NOMO-1 treated with dmso at 0.1 percent for 144 hours (cell line): Measurements from ENCODE around the gene CHCHD6.
A peak's percentile ranks its signal among the peaks of the same experiment; 100 is the strongest.

ENCODE experiments used
- DNase-seq: peaks from one replicate; lab custom pipeline; 2025; ENCODE audit not compliant: unreplicated experiment; lab: John Stamatoyannopoulos, UW

The CHCHD6 gene

GRCh38 chr3:126743350-126743749 is 39.3 kb downstream of the CHCHD6 start:
- no peak for DNase-seq

- DNase-seq, result no peak
These were observed 39.7 kb downstream of the CHCHD6 start for GRCh38 chr3:126743781-126744180.

DNA sequence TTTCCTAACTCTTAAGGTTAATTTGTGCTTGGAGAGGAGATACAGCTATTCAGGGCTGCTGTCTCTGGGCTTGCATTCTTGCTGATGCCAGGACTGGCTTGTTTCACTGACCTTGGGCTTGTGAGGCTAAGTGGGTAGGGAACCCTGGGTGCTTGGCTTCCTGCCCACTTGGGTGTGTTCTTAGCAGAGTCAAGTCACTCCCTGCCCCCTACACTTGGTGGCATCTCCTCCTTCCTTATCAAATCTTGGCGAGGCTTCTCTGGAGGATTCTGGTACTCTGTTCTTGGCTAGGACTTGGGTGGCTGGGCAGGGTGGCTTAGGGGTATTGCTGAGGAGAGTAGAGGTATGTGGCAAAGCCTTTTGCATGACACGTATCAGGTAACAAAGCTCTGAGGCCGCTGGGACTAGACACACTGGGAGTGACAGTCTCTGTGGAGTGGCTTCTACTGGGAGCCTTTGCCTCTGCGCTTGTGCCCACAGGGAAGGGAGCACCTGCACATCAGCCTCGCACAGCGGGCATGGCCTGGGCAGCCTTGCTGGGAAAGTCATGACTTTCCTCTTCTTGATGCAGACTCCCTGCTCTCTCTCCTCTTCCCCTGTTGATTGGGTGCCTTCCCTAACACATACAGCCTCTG is 41.8 kb downstream of the CHCHD6 start:
- DNase-seq, result no peak

GRCh38 chr3:126746395-126747177 is 42.5 kb downstream of the CHCHD6 start:
- DNase-seq, result no peak

GRCh38 chr3:126747768-126748167 is 43.7 kb downstream of the CHCHD6 start:
- DNase-seq, result no peak

- no peak for DNase-seq
These were observed 44.9 kb downstream of the CHCHD6 start for GRCh38 chr3:126748701-126749546.

DNA sequence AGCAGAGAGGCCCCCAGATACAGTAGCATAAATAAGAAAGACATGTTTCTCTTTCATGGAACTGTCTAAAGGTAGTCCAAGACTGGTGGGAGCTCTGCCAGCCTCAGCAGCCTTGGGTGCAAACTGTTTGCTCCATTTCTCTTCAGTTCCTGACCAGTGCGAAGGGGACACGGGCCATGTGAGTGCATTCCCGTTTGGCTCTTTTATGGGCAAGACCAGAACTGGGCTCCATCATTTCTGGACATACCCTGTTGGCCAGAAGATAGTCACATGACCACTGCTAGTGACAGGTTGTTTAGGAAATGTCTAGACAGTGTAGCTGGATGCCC is 45.5 kb downstream of the CHCHD6 start:
- DNase-seq, result no peak

DNA sequence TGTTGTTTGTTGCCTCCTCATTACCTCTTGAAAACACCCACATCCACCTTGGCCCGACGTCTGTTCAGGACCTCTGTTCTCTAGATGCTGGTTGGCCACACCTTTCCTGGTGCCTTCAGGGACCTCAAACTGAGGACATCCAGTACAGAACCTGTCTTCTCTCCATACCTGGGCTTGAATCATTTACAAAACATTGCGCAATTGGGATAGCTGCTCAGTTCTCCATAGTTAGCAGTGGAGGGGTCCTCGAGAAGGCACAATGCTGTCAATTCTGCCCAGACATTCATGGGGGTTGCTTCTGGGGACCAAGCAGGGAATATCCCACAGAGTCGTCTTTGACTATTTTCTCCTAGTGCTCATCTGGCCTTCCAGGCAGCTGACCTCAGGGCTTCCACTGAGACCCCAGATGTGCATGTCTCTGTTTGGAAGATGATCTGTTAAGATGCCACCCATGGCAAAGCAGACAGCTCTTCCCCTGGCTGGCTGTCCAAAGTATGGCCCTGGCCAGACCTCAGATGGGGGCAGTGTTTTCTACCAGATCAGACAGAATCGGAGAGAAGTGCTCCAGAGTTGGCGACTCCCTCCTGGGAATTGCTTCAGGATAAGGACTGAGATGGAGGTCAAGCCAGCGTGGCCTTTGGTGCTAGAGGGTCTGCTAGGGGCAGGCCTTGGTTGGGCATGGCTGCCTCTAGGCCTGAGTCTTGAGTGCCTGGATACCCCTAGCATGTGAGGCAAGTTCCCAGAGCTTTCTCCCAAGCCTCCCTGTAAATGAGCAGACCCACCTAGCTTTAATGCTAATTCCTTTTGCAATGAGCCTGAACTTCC is 46.1 kb downstream of the CHCHD6 start:
- no peak for DNase-seq

- no peak for DNase-seq
These were observed 46.7 kb downstream of the CHCHD6 start for GRCh38 chr3:126750756-126751121.

- no peak for DNase-seq
These were observed 47.7 kb downstream of the CHCHD6 start for GRCh38 chr3:126751611-126752302.

DNA sequence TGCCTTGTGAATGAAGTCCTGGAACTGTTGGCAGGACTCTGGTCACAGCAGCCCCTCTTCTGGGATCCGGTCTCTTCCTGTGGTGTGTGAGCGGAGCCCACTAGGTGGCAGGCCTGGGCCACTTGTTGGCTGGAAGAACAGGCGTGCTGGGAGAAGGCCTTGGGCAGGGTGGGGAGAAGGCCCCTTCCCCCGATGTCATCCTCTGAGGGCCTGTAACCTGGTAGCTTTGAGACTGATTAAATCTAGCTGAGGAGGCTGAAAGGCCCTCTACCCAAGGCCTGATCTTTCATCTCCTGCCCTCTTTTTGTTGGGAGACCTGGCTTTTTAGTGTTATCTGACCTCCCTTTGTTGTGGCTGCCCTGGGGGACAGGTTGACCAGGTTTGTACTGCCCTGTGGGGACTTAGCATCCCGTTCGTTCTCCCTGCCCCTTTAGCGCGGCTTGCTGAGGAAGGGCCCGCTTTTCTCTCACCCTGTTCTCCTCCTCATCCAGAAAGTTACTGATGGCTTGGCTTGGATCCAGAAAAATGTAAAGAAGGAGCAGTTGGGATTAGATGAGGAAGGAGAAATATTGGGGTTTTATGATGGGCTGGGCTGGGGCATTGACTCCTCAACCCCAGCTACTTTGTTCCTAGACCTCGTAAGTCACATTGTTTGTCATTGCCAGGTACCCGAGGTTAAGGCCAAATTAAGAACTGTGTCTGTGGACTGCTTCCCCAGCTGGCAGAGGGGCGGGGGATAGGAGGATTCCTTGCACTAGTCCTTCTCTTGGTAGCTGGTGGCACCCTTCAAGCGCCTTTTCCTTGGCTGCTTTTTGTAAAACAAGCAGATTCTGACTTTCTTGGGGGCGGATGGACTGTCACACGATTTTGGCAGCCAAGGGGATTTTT is 48.5 kb downstream of the CHCHD6 start:
- peak; percentile 67 for DNase-seq

- DNase-seq, result no peak
These were observed 49.4 kb downstream of the CHCHD6 start for GRCh38 chr3:126753191-126754160.

GRCh38 chr3:126755866-126756265 is 51.8 kb downstream of the CHCHD6 start:
- no peak for DNase-seq

- DNase-seq, result no peak
These were observed 54.0 kb downstream of the CHCHD6 start for GRCh38 chr3:126758026-126758425.

DNA sequence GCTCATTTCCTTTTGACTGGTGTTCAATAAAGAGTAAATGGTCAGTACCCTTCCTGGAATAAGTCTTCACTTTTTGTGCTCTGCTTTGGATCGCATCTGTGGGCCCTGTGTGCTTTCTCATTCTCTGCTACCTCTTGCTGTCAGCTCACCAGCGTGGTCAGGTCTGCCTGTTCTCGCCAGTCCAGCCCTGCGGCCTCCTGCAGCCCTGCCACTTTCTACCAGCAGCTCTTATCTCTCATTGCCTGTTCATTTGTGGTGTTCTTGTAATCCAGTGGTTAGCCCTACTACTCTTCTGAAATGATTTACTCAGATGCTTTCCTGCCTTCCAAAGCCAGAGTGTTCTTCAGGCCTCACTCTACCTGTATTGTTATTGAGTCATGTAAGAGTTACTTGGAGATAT is 54.8 kb downstream of the CHCHD6 start:
- no peak for DNase-seq

DNA sequence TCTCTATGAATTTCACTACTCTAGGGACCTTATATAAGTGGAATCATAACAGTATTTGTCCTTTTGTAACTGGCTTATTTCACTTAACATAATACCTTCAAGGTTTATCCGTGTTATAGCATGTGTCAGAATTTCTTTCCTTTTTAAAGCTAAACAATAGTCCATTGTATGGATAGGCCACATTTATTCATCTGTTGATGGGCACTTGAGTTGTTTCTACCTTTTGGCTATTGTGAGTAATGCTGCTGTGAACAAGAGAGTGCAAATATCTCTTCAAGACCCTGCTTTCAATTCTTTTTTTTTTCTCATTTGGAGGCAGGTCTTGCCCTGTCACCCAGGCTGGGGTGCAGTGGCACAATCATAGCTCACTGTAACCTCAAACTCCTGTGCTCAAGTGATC is 56.5 kb downstream of the CHCHD6 start:
- no peak for DNase-seq

DNA sequence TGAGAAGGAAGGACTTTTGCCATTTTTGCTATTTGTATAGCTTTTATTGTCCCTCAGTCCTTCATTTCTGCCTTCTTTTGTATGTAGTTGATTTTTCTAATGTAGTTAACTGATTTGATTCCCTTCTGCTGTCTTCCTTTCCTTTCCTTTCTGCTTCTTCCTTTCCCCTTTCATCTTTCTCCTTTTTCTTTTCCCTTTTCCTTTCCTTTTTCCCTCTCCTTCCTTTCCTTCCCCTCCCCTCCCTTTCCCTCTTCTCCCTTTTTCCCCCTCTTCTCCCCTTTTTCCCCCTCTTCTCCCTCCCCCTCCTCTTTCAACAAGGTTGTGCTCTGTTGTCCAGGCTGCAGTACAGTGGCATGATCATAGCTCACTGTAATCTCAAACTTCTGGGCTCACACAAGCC is 59.0 kb downstream of the CHCHD6 start:
- DNase-seq, result no peak
